Ovary (tissue), 3 donors: ENCODE results near the gene SH3PXD2A.

ENCODE experiments used
- EP300 ChIP-seq: sonication (generic); formaldehyde crosslinking; IDR thresholded peaks from one replicate; pipeline ENCODE4 v1.6.1; 2017; ENCODE audit warnings: antibody characterized with exemption
- POLR2A ChIP-seq: fragments of 450-650 bp; IDR thresholded peaks from one replicate; pipeline ENCODE4 v1.6.1; 2017; ENCODE audit warnings: antibody characterized with exemption, mild to moderate bottlenecking, moderate library complexity
- TF ChIP-seq, protein P1 (sequence below), 3 donors: fragments of 450-650 bp in 2 of 3; fragments of 200-600 bp in 1 of 3; IDR thresholded peaks; one replicate each; pipeline versions ENCODE4 v1.5.1 to v1.8.0; 2016 to 2022; ENCODE audit warnings: antibody characterized with exemption in 3 of 3, mild to moderate bottlenecking in 1 of 3
- donor health status: DM: no; HTN: no; CAD: no.

DNA sequence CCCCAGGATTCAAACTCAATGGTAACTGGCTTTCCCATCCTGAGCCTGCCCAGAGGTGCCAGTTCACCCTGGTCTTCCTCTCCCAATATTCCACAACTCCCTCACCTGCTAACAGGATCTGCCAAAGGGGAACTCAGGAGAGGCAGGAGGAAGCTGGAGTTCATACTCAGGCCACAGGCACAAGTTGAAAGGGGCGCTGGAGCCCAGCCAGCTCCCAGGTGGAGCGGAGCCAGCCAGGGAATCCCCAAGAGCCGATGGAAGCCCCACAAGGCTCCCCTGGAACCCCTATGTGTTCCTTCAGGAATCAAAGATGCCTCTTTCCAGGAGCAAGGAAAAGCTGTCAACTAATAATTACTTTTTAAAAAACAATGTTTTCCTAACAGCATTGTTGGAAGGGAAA is 63.5 kb downstream of the SH3PXD2A start:
- TF ChIP-seq, protein P1, sequence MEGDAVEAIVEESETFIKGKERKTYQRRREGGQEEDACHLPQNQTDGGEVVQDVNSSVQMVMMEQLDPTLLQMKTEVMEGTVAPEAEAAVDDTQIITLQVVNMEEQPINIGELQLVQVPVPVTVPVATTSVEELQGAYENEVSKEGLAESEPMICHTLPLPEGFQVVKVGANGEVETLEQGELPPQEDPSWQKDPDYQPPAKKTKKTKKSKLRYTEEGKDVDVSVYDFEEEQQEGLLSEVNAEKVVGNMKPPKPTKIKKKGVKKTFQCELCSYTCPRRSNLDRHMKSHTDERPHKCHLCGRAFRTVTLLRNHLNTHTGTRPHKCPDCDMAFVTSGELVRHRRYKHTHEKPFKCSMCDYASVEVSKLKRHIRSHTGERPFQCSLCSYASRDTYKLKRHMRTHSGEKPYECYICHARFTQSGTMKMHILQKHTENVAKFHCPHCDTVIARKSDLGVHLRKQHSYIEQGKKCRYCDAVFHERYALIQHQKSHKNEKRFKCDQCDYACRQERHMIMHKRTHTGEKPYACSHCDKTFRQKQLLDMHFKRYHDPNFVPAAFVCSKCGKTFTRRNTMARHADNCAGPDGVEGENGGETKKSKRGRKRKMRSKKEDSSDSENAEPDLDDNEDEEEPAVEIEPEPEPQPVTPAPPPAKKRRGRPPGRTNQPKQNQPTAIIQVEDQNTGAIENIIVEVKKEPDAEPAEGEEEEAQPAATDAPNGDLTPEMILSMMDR (IDR thresholded peaks at IDR 0.05) = no peak
- TF ChIP-seq POLR2A (no peak), EP300 (no peak)
